ENCODE results near the gene PLPPR1. TPM values are rescaled to one million over a fixed set of nuclear protein-coding genes. Genes with fewer than 3 reads are reported as not detected.

PLPPR1 gene
- total and polyA plus RNA-seq, 2 of the 13 experiments (the other 11 are each of a cell fraction or from before 2014, with no cell fraction given): 16.0 to 84.7 TPM

GRCh38 chr9:101324245-101324804 is 295.8 kb downstream of the PLPPR1 start (continued):
- TF ChIP-seq, protein P1, sequence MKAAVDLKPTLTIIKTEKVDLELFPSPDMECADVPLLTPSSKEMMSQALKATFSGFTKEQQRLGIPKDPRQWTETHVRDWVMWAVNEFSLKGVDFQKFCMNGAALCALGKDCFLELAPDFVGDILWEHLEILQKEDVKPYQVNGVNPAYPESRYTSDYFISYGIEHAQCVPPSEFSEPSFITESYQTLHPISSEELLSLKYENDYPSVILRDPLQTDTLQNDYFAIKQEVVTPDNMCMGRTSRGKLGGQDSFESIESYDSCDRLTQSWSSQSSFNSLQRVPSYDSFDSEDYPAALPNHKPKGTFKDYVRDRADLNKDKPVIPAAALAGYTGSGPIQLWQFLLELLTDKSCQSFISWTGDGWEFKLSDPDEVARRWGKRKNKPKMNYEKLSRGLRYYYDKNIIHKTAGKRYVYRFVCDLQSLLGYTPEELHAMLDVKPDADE (CRISPR knock-in tag; IDR thresholded peaks at IDR 0.05): no peak
- TF ChIP-seq ZNF441 (CRISPR knock-in tag; IDR thresholded peaks at IDR 0.05; ENCODE audit: borderline replicate concordance) (no peak), SP1 (IDR thresholded peaks at IDR 0.05) (no peak), SP1 (CRISPR knock-in tag; IDR thresholded peaks at IDR 0.05) (no peak), ATF5 (CRISPR knock-in tag; IDR thresholded peaks at IDR 0.05; ENCODE audit: low read depth) (no peak), ZNF557 (CRISPR knock-in tag; IDR thresholded peaks at IDR 0.05) (no peak), FOXP1 (IDR thresholded peaks at IDR 0.05) (no peak), FOXP1 (CRISPR knock-in tag; IDR thresholded peaks at IDR 0.05) (peak; percentile 84), ZBTB7A (CRISPR knock-in tag; IDR thresholded peaks at IDR 0.05) (no peak), ZNF546 (CRISPR knock-in tag; conservative IDR thresholded peaks at IDR 0.05) (0 out of 2 replicates have a peak, but pooled peaks have one; percentile 31), SMARCE1 (IDR thresholded peaks at IDR 0.05; ENCODE audit: borderline replicate concordance) (no peak)

GRCh38 chr9:101325053-101325452 is 296.5 kb downstream of the PLPPR1 start:
- Histone ChIP-seq H3K27ac (ENCODE audit: extremely low read length, insufficient read depth, low read length) (peak overlapping the region; percentile 97), H4K20me1 (ENCODE audit: insufficient read depth, low read length) (no peaks in the 10 kb centered on the region), H3K4me3 (replicated peaks in 1 of 3; ENCODE audit: insufficient read depth in 1 of 3, low read depth in 2 of 3, low read length in 3 of 3) (no peak overlapping the region; a peak in 1 of 6 replicates), H3K9me3 (ENCODE audit: low read length) (peaks cover 14% of the 10 kb centered on the region; the same call in 1 of the 2 replicates), H3K27me3 (ENCODE audit: control insufficient read depth in 1 of 2, insufficient read depth in 2 of 2, low read length in 2 of 2) (no peaks in the 10 kb centered on the region), H3K4me1 (ENCODE audit: insufficient read depth, low read length) (peaks cover 82% of the 10 kb centered on the region), H3K9ac (ENCODE audit: insufficient read depth, low read depth, low read length) (peak overlapping the region; percentile 71), H3K36me3 (replicated peaks in 1 of 2; ENCODE audit: control insufficient read depth in 1 of 2, insufficient read depth in 2 of 2, low read length in 2 of 2) (peaks cover 0 to 1% of the 10 kb centered on the region in 2 experiments; a peak in 1 of 5 replicates), H3K4me2 (ENCODE audit: low read depth, low read length) (peak overlapping the region; percentile 56; the same call in 1 of the 2 replicates), H3K79me2 (ENCODE audit: insufficient read depth, low read length) (no peaks in the 10 kb centered on the region), H2AFZ (ENCODE audit: low read length) (no peak overlapping the region)
- 54% methylated on average over 2 of the region's 2 CpGs for WGBS (ENCODE audit: low lambda C conversion rate)
- ATAC-seq: peak; percentile 38; the same call in 2 of the 3 replicates
- no TSS peak for BruUV-seq (replicated peaks)
- intact Hi-C loops (cut with micrococcal nuclease; ENCODE audit: unreplicated experiment) (loop anchor here (2.0 kb wide), 2 partner anchors 62 to 74 kb away; partner anchors contain the start of genes MRPL50 and ZNF189), in situ Hi-C loops (cut with HindIII; ENCODE audit: extremely low pct_ligation_motif_present, low pct_unique_long_range_greater_than_20kb) (loop anchor here (10.0 kb wide), 1 partner anchor 210 kb away; the partner anchor contains the start of gene RNF20)
- ChIA-PET POLR2A (interaction anchor here (1.0 to 5.3 kb wide), 21 partner anchors 9 to 121 kb away, joined by 3 to 116 read pairs (median 10); partner anchors contain the start of genes MRPL50 and ZNF189), CTCF (ENCODE audit: low intra/inter-chr PET ratio, low total read pairs) (no interaction called here)
- DNase-seq (ENCODE audit: low spot score): peak; percentile 70
- FAIRE-seq: no peak
- TF ChIP-seq, protein P2, sequence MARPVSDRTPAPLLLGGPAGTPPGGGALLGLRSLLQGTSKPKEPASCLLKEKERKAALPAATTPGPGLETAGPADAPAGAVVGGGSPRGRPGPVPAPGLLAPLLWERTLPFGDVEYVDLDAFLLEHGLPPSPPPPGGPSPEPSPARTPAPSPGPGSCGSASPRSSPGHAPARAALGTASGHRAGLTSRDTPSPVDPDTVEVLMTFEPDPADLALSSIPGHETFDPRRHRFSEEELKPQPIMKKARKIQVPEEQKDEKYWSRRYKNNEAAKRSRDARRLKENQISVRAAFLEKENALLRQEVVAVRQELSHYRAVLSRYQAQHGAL (CRISPR knock-in tag; IDR thresholded peaks at IDR 0.05; ENCODE audit: not compliant biosample characterization): no peak
- TF ChIP-seq SOX13 (IDR thresholded peaks at IDR 0.05): no peak
- TF ChIP-seq SOX13 (CRISPR knock-in tag; conservative IDR thresholded peaks at IDR 0.05 in 1 of 2, IDR thresholded peaks at IDR 0.05 in 1 of 2): peak in 1 of 2 experiments; percentile 52; a peak in 2 of 4 replicates
- TF ChIP-seq BRCA1 (CRISPR knock-in tag; IDR thresholded peaks at IDR 0.05): 0 out of 2 replicates have a peak, but pooled peaks have one; percentile 27
- TF ChIP-seq PAX8 (CRISPR knock-in tag; IDR thresholded peaks at IDR 0.05; ENCODE audit: borderline replicate concordance): no peak
- TF ChIP-seq CBX1 (IDR thresholded peaks at IDR 0.05; ENCODE audit: low read depth): no peak
- TF ChIP-seq TCF7 (IDR thresholded peaks at IDR 0.05; ENCODE audit: low read depth): no peak
- TF ChIP-seq, protein P3, sequence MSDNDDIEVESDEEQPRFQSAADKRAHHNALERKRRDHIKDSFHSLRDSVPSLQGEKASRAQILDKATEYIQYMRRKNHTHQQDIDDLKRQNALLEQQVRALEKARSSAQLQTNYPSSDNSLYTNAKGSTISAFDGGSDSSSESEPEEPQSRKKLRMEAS (IDR thresholded peaks at IDR 0.05): 0 out of 2 replicates have a peak, but pooled peaks have one; percentile 3
- TF ChIP-seq ZNF496 (CRISPR knock-in tag; IDR thresholded peaks at IDR 0.05; ENCODE audit: insufficient replicate concordance): no peak
- no peak for TF ChIP-seq ZNF350 (CRISPR knock-in tag; IDR thresholded peaks at IDR 0.05; ENCODE audit: borderline replicate concordance, low read depth)
- 0 out of 2 replicates have a peak, but pooled peaks have one; percentile 4 for TF ChIP-seq FOXK1 (CRISPR knock-in tag; IDR thresholded peaks at IDR 0.05; ENCODE audit: borderline replicate concordance, low read depth)
